ENCODE measurements around the gene SMOC2.
"Not testable (repeated sequence)": the region's sequence is repeated elsewhere in the genome, so short reads cannot be mapped to it uniquely, and the experiment has no call there.

The SMOC2 gene

DNA sequence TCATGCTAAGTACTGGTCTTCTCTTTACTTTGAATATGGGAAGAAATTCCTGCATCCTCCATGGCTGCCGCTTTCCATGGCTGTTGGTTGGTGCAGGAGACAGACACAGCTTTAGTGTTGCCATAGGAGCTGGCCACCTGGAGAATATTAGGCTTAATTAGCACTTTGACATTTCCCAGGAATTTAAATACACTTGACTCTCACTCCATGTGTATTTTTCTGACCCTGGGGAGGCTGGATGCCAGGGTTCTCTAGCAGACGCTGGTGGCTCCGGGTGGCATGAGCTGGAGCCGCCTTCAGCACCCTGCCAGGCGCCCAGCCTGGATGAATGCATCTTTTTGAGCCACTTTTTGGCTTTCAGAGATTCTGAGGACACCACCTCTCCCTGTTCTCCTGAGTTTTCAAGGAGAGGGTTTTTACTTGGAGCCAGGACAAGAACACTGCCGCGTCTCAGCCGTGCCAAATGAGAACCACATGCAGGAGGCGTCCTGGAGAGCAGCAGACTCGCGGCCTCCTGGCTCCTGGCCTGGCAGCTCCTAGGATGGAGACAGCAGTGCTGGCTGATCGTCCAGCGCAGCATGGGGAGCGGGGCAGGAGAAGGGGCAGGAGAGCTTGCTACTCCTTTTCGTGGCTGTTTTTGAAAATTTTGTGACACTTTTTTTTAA is 258.8 kb downstream of the SMOC2 start:
- no peak for DNase-seq (ENCODE audit: low read depth in 1 of 2, low spot score in 1 of 2)

DNA sequence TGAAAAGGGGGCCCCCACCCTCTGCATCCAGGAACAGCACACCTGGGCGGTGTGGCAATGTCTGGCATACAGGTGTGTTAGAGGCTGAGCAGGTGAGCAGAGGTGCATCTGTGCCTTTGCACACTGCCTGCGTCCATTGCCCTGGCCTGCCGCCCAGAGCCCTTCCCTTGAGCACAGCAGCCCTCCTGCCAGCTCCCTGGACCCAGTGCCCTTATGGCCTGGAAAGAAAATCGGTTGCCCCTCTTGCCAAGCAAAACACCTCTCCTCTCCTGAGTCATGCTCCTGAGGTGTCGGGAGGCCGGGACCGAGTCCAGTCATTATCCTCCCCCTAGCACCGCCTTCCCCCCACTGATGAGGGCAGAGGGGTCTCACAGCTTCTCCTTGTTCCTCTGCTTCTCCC is 259.9 kb downstream of the SMOC2 start:
- no peak for DNase-seq (ENCODE audit: low read depth in 1 of 2, low spot score in 1 of 2)

DNA sequence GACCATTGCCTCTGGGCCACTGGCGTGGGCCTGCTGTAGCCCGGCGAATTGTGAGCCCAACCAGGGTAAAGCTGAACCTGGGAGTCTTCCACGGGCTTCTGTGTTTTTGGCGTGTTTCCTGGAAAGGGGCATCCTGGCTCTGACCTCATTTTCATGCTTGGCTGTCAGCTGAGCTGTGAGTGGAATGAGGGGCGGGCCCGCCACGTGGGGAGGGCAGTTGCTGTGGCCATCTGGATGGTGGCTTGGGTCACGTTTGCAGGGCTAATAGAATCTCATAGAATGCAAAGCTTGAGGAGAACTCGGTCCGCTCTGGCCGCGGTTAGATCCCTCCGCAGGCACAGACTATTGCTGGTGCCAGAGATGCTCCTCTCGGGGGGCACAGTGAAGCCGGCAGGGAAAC is 263.0 kb downstream of the SMOC2 start:
- no peak for DNase-seq (ENCODE audit: low read depth in 1 of 2, low spot score in 1 of 2)

DNA sequence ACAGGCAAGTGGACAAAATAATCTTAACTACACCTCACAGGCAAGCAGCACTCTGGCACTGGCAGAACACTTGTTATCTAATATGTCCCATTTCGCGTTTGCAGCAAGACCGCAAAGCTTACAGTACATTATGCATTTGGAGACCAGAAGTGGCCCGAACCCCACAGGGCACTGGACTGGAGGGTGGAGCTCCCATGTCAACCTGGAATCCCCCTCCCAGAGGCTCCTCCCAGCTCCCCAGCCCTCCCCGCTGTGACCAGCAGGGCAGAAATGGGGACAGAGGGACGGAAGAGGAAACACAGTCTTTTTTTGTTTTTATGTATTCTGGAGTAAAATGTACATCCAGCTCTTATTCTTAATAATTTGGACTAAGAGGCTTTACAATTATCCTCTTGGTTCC is 263.7 kb downstream of the SMOC2 start:
- no peak for DNase-seq (ENCODE audit: low read depth in 1 of 2, low spot score in 1 of 2)

DNA sequence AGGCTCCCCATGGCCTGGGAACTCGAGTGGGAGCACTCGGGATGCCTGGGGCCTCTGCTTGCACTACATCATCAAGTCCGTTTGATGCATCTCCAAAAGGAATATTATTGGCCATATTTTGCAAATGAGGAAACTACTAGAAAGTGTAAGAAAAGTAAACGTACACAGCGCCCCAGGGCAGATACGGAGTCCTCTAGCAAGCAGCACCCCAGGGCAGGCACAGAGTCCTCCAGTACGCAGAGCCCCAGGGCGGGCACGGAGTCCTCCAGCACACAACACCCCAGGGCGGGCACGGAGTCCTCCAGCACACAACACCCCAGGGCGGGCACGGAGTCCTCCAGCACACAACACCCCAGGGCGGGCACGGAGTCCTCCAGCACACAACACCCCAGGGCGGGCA is 264.3 kb downstream of the SMOC2 start:
- DNase-seq (ENCODE audit: low read depth in 1 of 2, low spot score in 1 of 2) = not testable (repeated sequence)

DNA sequence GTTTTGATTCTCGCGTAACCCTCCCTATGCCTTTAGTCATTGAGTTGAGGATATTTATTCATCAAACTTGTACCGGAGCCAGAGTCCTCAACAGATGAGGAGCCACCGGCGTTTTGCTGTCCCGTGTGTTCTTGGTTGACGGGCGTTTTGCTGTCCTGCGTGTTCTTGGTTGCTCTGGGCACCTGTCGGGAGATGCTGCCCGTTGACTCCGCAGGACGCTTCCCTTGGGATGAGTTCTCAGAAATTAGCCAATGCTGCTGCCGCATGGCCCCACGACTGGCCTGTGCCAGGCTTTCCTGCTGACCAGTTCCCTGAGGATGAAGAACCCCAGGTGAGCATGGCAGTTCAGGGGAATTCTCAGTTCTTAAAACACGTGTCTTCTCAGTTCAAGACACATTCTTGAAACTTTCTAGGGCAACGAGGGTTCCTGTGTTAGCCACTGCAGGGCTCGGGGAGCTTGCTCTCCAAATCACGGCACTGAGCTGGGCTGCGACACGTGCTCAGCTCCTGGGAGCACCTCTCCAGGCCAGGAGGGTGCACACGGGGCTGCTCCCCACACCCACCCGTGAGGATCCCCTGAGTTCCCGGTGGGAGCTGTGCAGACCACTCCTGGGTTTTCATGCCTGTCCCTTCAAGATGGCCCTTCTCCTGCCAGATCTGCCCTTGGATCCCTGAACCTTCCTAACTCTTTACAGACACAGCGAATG is 265.6 kb downstream of the SMOC2 start:
- no peak for DNase-seq (ENCODE audit: low read depth in 1 of 2, low spot score in 1 of 2)

DNA sequence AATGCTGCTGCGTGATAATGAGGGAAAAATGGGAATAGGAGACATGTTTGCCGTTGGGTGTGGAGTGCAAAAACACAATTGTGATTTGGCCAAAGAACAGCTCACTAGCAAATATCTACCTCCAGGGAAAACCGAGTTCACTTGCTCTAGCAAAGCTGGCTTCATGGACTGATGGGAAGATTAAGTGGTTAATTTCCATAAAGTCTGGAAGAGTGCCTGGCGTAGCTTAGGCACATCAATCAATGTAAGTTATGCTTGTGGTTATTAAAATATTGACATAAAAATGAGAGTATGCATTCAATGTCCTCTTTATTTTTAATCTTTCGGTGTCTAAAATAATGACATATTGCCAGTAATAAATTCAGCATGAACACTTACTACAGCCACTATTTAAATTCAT is 267.5 kb downstream of the SMOC2 start:
- no peak for DNase-seq (ENCODE audit: low read depth in 1 of 2, low spot score in 1 of 2)

DNA sequence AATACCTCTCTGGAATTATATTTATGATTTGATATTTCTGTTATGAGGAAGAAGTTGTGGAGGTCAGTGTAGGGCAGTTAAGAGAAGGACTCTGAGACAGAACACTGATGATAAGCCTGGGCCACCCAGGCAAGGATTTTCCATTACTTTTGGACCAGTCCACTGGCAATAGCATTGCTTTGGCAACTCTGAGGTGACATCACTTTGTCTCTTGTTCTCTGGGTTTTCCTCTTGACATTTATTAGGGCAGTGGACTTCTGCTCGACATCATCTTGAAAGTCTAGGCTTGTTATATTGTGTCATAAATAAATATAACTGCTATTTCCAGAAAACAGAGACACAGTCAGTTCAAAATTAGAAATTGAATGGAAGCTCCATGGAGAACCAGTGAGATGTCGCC is 268.0 kb downstream of the SMOC2 start:
- DNase-seq (ENCODE audit: low read depth in 1 of 2, low spot score in 1 of 2) = no peak

DNA sequence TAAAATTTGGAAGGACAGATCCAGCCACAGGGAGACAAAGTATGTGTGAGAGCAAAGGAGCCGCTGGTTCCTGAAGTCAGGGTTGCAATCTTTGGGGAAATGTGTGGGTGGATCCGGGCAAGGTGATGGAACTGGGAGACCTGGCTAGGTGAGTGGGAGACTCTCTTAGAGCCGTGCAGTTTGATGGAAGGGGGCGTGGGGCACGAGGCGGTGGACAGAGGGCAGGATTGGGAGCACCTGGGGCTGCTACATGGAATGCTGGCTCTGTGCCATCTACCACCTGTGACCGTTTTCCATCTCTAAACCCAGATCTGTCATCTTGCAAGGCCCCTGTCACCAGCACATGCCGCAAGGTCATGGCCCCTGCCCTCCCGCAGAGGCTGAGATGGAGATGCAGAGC is 268.4 kb downstream of the SMOC2 start:
- no peak for DNase-seq (ENCODE audit: low read depth in 1 of 2, low spot score in 1 of 2)

DNA sequence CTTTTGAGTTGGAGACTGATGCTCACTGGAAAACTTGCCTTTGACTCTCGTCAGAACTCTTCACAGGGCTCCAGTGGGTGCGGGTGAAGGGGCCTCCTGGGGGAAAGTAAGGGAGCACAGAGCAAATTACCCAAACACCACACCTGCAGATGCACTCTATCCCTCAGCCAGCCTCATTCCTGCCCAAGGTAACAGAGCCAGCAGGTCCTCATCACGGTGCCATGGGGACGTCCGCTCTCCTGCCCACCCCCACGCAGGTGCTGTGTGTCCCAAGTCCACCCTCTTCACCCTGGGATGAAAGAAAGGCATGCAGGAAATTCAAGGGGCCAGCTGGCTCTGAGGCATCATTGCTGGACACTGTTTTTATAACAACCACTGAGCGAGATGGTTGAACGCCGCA is 269.0 kb downstream of the SMOC2 start:
- DNase-seq (ENCODE audit: low read depth in 1 of 2, low spot score in 1 of 2) = no peak

DNA sequence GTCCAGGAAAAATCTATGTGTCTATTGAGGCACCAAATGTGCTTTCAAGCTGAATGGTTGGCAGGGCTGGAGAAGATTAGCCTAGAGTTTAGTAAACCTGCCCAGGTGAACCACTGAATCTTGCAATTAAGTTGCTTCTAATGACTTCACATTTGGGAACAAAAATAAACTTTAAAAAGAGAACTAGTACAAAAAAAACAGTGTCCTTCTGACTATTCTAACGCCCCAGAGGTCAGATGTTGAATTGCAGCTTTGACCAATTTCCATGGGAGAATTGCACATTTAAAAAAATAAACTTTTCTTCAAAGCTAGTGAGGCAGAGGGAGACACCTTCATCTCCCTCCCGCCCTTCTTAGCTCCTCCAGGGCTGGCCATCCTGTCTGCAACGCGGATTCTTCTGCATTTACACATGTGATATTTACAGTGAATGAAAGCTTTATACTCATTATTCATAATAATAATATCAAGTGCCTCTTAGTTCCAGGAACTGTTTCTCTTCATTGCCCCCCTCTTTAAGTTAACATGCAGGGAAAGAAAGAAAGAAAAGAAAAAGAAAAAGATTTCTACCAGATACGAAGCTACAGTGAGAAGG is 270.2 kb downstream of the SMOC2 start:
- DNase-seq (ENCODE audit: low read depth in 1 of 2, low spot score in 1 of 2) = no peak

DNA sequence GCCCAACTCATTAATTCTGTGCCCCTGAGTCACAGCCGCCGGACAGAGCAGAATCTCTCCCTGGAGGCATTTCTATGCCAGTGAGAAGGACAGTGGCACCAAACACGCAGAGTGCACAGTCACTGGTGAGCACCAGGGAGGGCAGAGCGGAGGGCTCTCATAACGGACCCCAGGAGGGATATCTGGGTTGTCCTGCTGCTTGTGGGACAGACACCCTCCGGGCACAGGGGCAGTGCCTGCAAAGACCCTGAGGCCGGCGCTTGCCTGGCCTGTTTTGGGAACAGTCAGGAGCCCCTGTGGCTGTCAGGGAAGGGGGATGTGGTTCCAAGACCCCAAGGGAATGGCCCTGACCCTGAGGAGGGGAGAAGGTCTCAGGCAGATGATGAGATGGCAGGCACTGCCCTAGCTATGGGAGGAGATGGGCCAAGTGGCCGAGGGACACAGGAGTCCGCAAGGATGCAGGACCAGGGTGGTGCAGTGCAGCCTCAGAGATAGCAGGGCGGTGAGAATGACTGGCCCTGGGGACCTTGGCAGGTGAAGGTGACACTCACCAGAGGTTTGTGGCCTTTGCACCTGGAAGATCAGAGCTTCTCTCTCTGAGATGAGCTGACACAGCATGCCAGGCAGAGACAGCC is 270.8 kb downstream of the SMOC2 start:
- DNase-seq (ENCODE audit: low read depth in 1 of 2, low spot score in 1 of 2) = no peak

DNA sequence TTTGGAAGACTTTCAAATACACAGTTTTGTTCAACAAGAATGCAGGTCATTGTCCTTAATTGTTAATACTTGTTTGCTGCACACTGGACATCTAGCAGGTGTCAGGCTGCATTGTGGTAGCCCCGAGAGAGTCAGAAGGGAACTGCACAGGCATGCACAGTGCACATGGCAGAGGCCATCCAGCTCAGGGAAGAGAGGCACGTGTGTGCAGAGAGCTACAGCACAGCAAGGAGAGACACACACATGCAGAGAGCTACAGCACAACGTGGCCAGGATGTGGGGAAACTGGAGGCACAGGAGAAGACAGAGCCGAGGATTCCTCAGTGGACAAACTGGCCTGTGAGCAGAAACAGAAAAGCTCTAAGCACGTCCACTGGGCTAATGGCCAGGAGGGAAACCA is 272.0 kb downstream of the SMOC2 start:
- DNase-seq (ENCODE audit: low read depth in 1 of 2, low spot score in 1 of 2) = no peak

DNA sequence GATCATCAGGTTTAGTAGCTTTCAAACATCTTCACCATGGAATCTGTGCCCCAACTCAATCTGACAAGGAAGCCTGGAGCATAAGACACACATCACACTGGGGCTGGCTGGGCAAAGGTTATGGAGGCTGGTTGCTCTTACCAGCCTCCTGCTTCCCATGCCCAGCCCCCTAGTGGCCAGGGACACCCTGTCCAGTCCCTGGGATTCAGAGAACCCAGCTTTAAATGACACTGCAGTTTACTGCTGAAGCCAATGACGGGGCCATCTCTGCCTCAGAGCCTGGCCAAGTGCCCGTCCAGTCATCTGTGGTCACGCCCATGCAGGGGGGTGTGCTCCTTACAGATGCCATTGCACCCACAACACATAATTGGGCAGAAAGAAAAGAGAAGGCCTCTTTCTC is 272.9 kb downstream of the SMOC2 start:
- no peak for DNase-seq (ENCODE audit: low read depth in 1 of 2, low spot score in 1 of 2)

DNA sequence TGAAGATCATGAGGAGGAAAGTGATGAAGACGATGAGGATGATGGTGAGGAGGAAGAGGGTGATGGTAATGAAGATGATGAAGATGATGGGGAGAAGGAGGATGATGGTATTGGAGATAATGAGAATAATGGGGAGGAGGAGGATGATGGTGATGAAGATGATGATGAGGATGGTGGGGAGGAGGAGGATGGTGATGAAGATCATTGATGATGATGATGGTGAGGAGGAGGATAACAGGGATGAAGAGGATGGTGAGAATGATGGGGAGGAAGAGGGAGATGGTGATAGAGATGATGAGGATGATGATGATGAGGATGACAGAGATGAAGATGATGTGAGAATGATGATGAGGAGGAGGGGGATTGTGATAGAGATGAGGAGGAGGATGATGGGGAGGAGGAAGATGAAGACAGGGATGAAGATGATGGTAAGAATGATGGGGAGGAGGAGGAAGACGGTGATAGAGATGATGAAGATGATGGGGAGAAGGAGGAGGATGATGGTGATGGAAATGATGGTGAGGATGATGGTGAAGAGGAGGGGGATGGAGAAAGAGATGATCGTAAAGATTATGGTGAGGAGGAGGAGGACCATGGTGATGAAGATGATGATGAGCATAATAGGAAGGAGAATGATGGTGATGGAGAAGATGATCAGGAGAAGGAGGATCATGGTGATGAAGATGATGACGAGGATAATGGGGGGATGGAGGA is 273.7 kb downstream of the SMOC2 start:
- no peak for DNase-seq (ENCODE audit: low read depth in 1 of 2, low spot score in 1 of 2)

DNA sequence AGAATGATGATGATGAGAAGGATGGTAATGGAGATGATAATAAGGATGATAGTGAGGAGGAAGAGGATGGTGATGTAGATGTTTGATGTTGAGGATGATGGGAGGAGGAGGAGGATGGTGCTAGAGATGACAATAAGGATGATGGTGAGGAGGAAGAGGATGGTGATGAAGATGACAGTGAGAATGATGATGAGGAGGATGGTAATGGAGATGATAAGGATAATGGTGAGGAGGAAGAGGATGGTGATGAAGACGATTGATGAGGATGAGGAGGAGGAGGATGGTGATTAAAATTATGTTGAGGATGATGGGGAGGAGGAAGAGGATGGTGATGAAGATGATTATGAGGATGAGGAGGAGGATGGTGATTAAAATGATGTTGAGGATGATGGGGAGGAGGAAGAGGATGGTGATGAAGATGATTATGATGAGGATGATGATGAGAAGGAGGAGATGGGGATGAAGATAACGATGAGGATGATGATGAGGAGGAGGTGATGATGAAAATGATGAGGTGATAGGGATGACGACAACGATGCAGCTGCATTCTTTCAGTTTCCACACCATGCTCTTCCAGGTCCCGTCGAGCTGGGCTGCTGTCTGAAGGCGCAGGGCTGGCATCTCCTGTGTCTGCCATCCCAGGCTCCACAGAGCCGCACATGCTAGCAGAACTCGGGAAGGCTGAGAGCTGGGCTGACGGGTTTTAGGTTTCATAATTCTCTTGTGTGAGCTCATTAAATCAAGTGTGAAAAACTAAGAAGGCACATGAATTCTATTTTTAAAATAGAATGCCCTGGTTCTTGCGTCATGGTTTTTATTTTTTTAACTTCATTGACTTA is 274.9 kb downstream of the SMOC2 start:
- DNase-seq (ENCODE audit: low read depth in 1 of 2, low spot score in 1 of 2) = no peak

DNA sequence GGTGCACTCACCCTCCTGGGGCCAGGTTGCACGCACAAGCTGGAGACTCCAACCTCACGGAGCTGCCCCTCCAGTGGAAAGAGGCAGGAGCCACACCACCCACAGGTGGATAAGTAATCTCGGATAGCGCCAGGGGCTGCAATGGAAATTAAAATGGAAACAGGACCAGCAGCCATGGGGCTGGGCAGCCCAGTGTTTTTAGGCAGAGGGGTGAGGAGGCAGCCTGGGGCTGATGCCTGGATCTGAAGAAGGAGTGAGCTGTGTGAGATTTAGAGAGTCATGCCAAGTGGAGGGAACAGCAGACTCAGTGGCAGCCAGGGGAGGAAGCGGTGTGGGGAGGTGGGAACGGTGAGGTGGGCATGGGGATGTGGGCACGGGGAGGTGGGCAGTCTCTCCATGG is 275.6 kb downstream of the SMOC2 start:
- DNase-seq (ENCODE audit: low read depth in 1 of 2, low spot score in 1 of 2) = no peak

DNA sequence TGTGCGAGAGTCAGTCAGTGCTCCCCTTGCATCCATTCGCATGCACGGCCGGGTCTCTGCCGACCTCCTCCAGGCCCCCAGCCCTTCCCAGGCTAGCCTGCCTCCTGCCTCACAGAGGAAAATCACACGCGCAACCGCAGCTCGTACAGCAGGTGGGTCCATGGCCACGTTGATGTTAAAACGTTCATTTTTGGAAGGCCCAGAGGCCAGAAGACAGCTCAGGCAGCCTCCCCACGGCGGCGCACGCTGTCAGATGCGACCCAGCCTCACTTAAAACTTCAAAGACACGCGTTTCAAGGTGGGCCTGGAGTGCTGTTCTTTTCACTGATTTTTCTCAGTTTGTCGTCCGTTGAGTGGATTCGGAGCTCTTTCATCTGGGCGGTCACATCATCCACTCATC is 276.5 kb downstream of the SMOC2 start:
- no peak for DNase-seq (ENCODE audit: low read depth in 1 of 2, low spot score in 1 of 2)

Measured in activated T-helper 1 cell treated with anti-CD3 and anti-CD28 coated beads, Interleukin-2, amount 50 U/mL, for 16 hours (primary cell).